ENCODE data around the gene RGS7.

GRCh38 chr1:240914506-240914905 is 442.5 kb downstream of the RGS7 start:
- TF ChIP-seq, protein P1, sequence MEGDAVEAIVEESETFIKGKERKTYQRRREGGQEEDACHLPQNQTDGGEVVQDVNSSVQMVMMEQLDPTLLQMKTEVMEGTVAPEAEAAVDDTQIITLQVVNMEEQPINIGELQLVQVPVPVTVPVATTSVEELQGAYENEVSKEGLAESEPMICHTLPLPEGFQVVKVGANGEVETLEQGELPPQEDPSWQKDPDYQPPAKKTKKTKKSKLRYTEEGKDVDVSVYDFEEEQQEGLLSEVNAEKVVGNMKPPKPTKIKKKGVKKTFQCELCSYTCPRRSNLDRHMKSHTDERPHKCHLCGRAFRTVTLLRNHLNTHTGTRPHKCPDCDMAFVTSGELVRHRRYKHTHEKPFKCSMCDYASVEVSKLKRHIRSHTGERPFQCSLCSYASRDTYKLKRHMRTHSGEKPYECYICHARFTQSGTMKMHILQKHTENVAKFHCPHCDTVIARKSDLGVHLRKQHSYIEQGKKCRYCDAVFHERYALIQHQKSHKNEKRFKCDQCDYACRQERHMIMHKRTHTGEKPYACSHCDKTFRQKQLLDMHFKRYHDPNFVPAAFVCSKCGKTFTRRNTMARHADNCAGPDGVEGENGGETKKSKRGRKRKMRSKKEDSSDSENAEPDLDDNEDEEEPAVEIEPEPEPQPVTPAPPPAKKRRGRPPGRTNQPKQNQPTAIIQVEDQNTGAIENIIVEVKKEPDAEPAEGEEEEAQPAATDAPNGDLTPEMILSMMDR (IDR thresholded peaks at IDR 0.05) = no peak
- TF ChIP-seq POLR2A (IDR thresholded peaks at IDR 0.05) = no peak

Measured in Peyer's patch (tissue), 4 donors.